B cell (primary cell): ENCODE results near the gene HYOU1. TPM values are rescaled to one million over a fixed set of nuclear protein-coding genes. Genes with fewer than 3 reads are reported as not detected.

ENCODE experiments used
- ATAC-seq: fragments of 200-7000 bp; cut with Tn5 transposase; one replicate; pipeline ENCODE4 v1.10.0; 2021; ENCODE audit warnings: low read depth, mild to moderate bottlenecking, moderate number of reproducible peaks, moderate library complexity
- CTCF ChIA-PET: fragments of 350-600 bp; sonication (Branson Sonifier 250); formaldehyde crosslinking; loops from one replicate; lab custom pipeline; 2021; ENCODE audit warnings: antibody characterized with exemption, inconsistent platforms; lab: Charles Lee
- POLR2A ChIA-PET: fragments of 350-600 bp; sonication (Branson Sonifier 250); formaldehyde crosslinking; loops from one replicate; lab custom pipeline; 2021; ENCODE audit warnings: antibody characterized with exemption; lab: Charles Lee
- DNase-seq: peaks from one replicate; pipeline ENCODE4 v3.0.0; 2013
- H2AFZ ChIP-seq: 2 replicates; pipeline ENCODE4 v1.6.1; 2012; ENCODE audit warnings: mild to moderate bottlenecking, low read depth, low read length; ENCODE audit not compliant: insufficient read depth, poor library complexity, severe bottlenecking
- H3K27ac ChIP-seq, 2 donors: 1 replicate in 1 of 2; 2 replicates in 1 of 2; pipeline ENCODE4 v1.5.1; 2012 to 2013; ENCODE audit warnings: low read length in 2 of 2, mild to moderate bottlenecking in 2 of 2, moderate library complexity in 1 of 2
- H3K27me3 ChIP-seq, 4 experiments: fragments of 200-600 bp in 1 of 4; sonication (generic) in 1 of 4; replicated peaks in 1 of 4; 1 replicate in 2 of 4; 2 replicates in 2 of 4; pipeline versions ENCODE4 v1.6.1 to v1.7.0; 2013 to 2016; ENCODE audit warnings: low read length in 3 of 4, mild to moderate bottlenecking in 2 of 4, mixed read lengths in 1 of 4, moderate library complexity in 1 of 4; ENCODE audit not compliant: insufficient read depth in 4 of 4, control insufficient read depth in 3 of 4; ENCODE audit errors: control extremely low read depth in 1 of 4
- H3K36me3 ChIP-seq, 2 experiments: replicated peaks in 1 of 2; 1 replicate in 1 of 2; 2 replicates in 1 of 2; pipeline versions ENCODE4 v1.6.1 to v1.7.1; 2013; ENCODE audit warnings: low read length in 1 of 2; ENCODE audit not compliant: insufficient read depth in 2 of 2, control insufficient read depth in 1 of 2; ENCODE audit errors: control extremely low read depth in 1 of 2, extremely low read depth in 1 of 2
- H3K4me1 ChIP-seq, 2 donors: fragments of 200-600 bp in 1 of 2; sonication (generic) in 1 of 2; 1 replicate in 1 of 2; 2 replicates in 1 of 2; pipeline versions ENCODE4 v1.5.1 to v1.6.1; 2013 to 2017; ENCODE audit warnings: low read length in 2 of 2; ENCODE audit not compliant: control insufficient read depth in 2 of 2, insufficient read depth in 2 of 2
- H3K4me2 ChIP-seq: replicated peaks from 2 replicates; pipeline ENCODE3; 2012; ENCODE audit warnings: mild to moderate bottlenecking, low read depth, low read length; ENCODE audit not compliant: poor library complexity, severe bottlenecking
- H3K4me3 ChIP-seq, 5 experiments: fragments of 200-600 bp in 1 of 5; sonication (generic) in 1 of 5; 1 replicate in 3 of 5; 2 replicates in 2 of 5; pipeline versions ENCODE4 v1.5.1 to v1.7.0; 2011 to 2016; ENCODE audit warnings: low read length in 4 of 5, mild to moderate bottlenecking in 4 of 5, low read depth in 2 of 5, control low read depth in 1 of 5, moderate library complexity in 1 of 5; ENCODE audit not compliant: insufficient read depth in 1 of 5; ENCODE audit errors: control extremely low read depth in 1 of 5, extremely low read depth in 1 of 5
- H3K79me2 ChIP-seq: fragments of 200-600 bp; sonication (generic); one replicate; pipeline ENCODE4 v1.6.0; 2016; ENCODE audit warnings: low read length; ENCODE audit not compliant: control insufficient read depth, insufficient read depth
- H3K9ac ChIP-seq: fragments of 200-600 bp; sonication (generic); 2 replicates; pipeline ENCODE4 v1.6.1; 2017; ENCODE audit warnings: mild to moderate bottlenecking, low read length, moderate library complexity
- H3K9me3 ChIP-seq, 3 donors: one replicate each; pipeline versions ENCODE4 v1.6.1 to v1.7.1; 2013; ENCODE audit warnings: low read length in 2 of 3; ENCODE audit not compliant: control insufficient read depth in 2 of 3, insufficient read depth in 1 of 3; ENCODE audit errors: control extremely low read depth in 1 of 3
- H4K20me1 ChIP-seq: 2 replicates; pipeline ENCODE4 v1.6.0; 2012; ENCODE audit warnings: mild to moderate bottlenecking, low read length; ENCODE audit not compliant: insufficient read depth, control insufficient read depth, poor library complexity, severe bottlenecking
- H3K27ac Mint-ChIP-seq: one replicate; pipeline ENCODE4 v1.8.0; 2021; ENCODE audit warnings: mixed read lengths
- H3K27me3 Mint-ChIP-seq: one replicate; pipeline ENCODE4 v1.8.0; 2021; ENCODE audit warnings: mixed read lengths
- H3K4me1 Mint-ChIP-seq: one replicate; pipeline ENCODE4 v1.8.0; 2021; ENCODE audit warnings: mixed read lengths
- H3K4me3 Mint-ChIP-seq: one replicate; pipeline ENCODE4 v1.8.0; 2021; ENCODE audit warnings: mixed read lengths
- H3K9me3 Mint-ChIP-seq: one replicate; pipeline ENCODE4 v1.8.0; 2022; ENCODE audit warnings: mixed read lengths; ENCODE audit not compliant: insufficient read depth
- CTCF ChIP-seq: fragments of 200-600 bp; IDR thresholded peaks from one replicate; pipeline ENCODE4 v1.8.0; 2022; ENCODE audit warnings: antibody characterized with exemption, mild to moderate bottlenecking
- EZH2 ChIP-seq: IDR thresholded peaks from 2 replicates; pipeline ENCODE4 v1.6.1; 2012; ENCODE audit warnings: borderline replicate concordance, low read depth, mild to moderate bottlenecking, moderate library complexity, low read length; ENCODE audit not compliant: insufficient read depth, poor library complexity, severe bottlenecking
- WGBS: methylation state at CpG from one replicate; pipeline ENCODE4 v1.1.5; 2013; ENCODE audit warnings: missing lambda C conversion rate; ENCODE audit not compliant: insufficient coverage; 5-methylcytosine and 5-hydroxymethylcytosine counted together
- intact Hi-C: fragments of 100-400 bp; cut with micrococcal nuclease; formaldehyde crosslinking; loops from one replicate; pipeline ENCODE4 v1.10.0; 2022
- polyA plus RNA-seq: library from polyadenylated mRNA; depleted of rRNA; stranded (reverse); fragments of >200 nt; gene quantifications from 2 replicates; pipeline ENCODE4 v1.2.3, GENCODE V29; 2012
- total RNA-seq, 2 donors: library from RNA; stranded (reverse); fragments of 120-200 nt in 1 of 2; gene quantifications; 1 replicate in 1 of 2; 2 replicates in 1 of 2; pipeline versions ENCODE4 v1.2.3 to v1.2.4, GENCODE V29; 2013 to 2022

HYOU1 gene
- total and polyA plus RNA-seq, 2 donors (not counting 1 experiment from before 2014, with no cell fraction given) = 38.5 to 48.7 TPM

GRCh38 chr11:119006656-119007055 is 50.3 kb downstream of the HYOU1 start:
- no peak overlapping the region for H3K4me2 ChIP-seq
- Mint-ChIP-seq H3K4me1 (peaks cover 3% of the 10 kb centered on the region), H3K9me3 (no peaks in the 10 kb centered on the region), H3K27ac (no peak overlapping the region), H3K4me3 (no peak overlapping the region), H3K27me3 (no peaks in the 10 kb centered on the region)
- intact Hi-C loops = no loop called here
- TF ChIP-seq EZH2 (no peak), CTCF (no peak)
- ATAC-seq (no peak), DNase-seq (no peak)
- POLR2A ChIA-PET = no interaction called here
- H2AFZ ChIP-seq = no peak overlapping the region
- CTCF ChIA-PET = interaction anchor here (0.7 kb wide), 1 partner anchor 481 kb away, joined by 3 read pairs; no protein-coding TSS in a partner anchor
- peaks cover 7% of the 10 kb centered on the region for H3K79me2 ChIP-seq
- no peak overlapping the region for H3K4me3 ChIP-seq
- no peaks in the 10 kb centered on the region for H3K4me1 ChIP-seq
- peaks cover 0 to 53% of the 10 kb centered on the region in 2 experiments for H3K36me3 ChIP-seq
- no peaks in the 10 kb centered on the region for H3K27me3 ChIP-seq
- no peak overlapping the region for H3K27ac ChIP-seq
- H4K20me1 ChIP-seq = no peaks in the 10 kb centered on the region
- H3K9ac ChIP-seq = no peak overlapping the region
- H3K9me3 ChIP-seq = no peaks in the 10 kb centered on the region
- WGBS = 100% methylated on average over 1 of the region's 4 CpGs

GRCh38 chr11:119000906-119001305 is 56.1 kb downstream of the HYOU1 start:
- Histone ChIP-seq H4K20me1 (no peaks in the 10 kb centered on the region), H3K4me1 (peaks cover 17 to 22% of the 10 kb centered on the region in 2 donors), H3K4me2 (no peak overlapping the region), H3K27me3 (no peaks in the 10 kb centered on the region), H3K9me3 (no peaks in the 10 kb centered on the region), H3K79me2 (peaks cover 34% of the 10 kb centered on the region), H2AFZ (no peak overlapping the region), H3K36me3 (peaks cover 3 to 37% of the 10 kb centered on the region in 2 experiments), H3K27ac (no peak overlapping the region), H3K9ac (no peak overlapping the region), H3K4me3 (no peak overlapping the region)
- H3K27ac Mint-ChIP-seq = no peak overlapping the region
- no peak for ATAC-seq
- intact Hi-C loops = no loop called here
- no peak for DNase-seq
- H3K9me3 Mint-ChIP-seq = no peaks in the 10 kb centered on the region
- ChIA-PET POLR2A (interaction anchor here (0.7 kb wide), 1 partner anchor 194 kb away, joined by 7 read pairs; no protein-coding TSS in a partner anchor), CTCF (interaction anchor here (0.7 kb wide), 1 partner anchor 15 kb away, joined by 3 read pairs; no protein-coding TSS in a partner anchor)
- H3K4me3 Mint-ChIP-seq = no peak overlapping the region
- TF ChIP-seq CTCF (no peak), EZH2 (no peak)
- no CpG with 5 or more reads among the region's 1 CpG for WGBS
- no peaks in the 10 kb centered on the region for H3K27me3 Mint-ChIP-seq
- H3K4me1 Mint-ChIP-seq = peaks cover 35% of the 10 kb centered on the region
